SK-N-SH (cell line): ENCODE results near the gene TUBB4A. TPM values are rescaled to one million over a fixed set of nuclear protein-coding genes. Genes with fewer than 3 reads are reported as not detected.

Experiments
- CTCF ChIA-PET: fragments of 300-600, 350-600 bp; formaldehyde crosslinking; extraction: SDS; loops from one replicate; lab custom pipeline; 2021; lab: Yijun Ruan, JAX
- POLR2A ChIA-PET: fragments of 350-600 bp; sonication (Branson Sonifier 250); formaldehyde crosslinking; extraction: SDS; loops from one replicate; lab custom pipeline; 2020; ENCODE audit warnings: antibody characterized with exemption, inconsistent platforms; lab: Yijun Ruan, JAX
- DNase-seq: peaks from one replicate; pipeline ENCODE4 v3.0.0; 2012
- H2AFZ ChIP-seq: fragments of 200-600 bp; sonication (generic); 2 replicates; pipeline ENCODE4 v1.8.1; 2016; ENCODE audit warnings: antibody characterized with exemption, mild to moderate bottlenecking, low read depth
- H3F3A ChIP-seq: fragments of 200-600 bp; sonication (generic); replicated peaks from 2 replicates; pipeline ENCODE3; 2016; ENCODE audit warnings: antibody characterized with exemption, mild to moderate bottlenecking; ENCODE audit not compliant: insufficient read depth
- H3K27ac ChIP-seq, 2 experiments: fragments of 200-500 bp in 1 of 2; fragments of 200-600 bp in 1 of 2; sonication (Bioruptor generic) in 1 of 2; sonication (generic), shearing (Covaris generic) in 1 of 2; 2 replicates each; pipeline versions ENCODE4 v1.5.1 to v1.6.1; 2014 to 2016; ENCODE audit warnings: low read depth in 2 of 2, inconsistent platforms in 1 of 2, low read length in 1 of 2, mild to moderate bottlenecking in 1 of 2, mixed read lengths in 1 of 2
- H3K27me3 ChIP-seq: fragments of 200-600 bp; sonication (generic), shearing (Covaris generic); 2 replicates; pipeline ENCODE4 v1.6.1; 2016; ENCODE audit warnings: mixed run types; ENCODE audit not compliant: insufficient read depth
- H3K36me3 ChIP-seq, 2 experiments: fragments of 200-500 bp in 1 of 2; fragments of 200-600 bp in 1 of 2; sonication (Bioruptor generic) in 1 of 2; sonication (generic) in 1 of 2; replicated peaks in 1 of 2; 2 replicates each; pipeline versions ENCODE3 to v1.5.1; 2014 to 2016; ENCODE audit warnings: low read length in 1 of 2, mild to moderate bottlenecking in 1 of 2; ENCODE audit not compliant: insufficient read depth in 2 of 2, control insufficient read depth in 1 of 2
- H3K4me1 ChIP-seq, 2 experiments: fragments of 200-500 bp in 1 of 2; fragments of 200-600 bp in 1 of 2; sonication (Bioruptor generic) in 1 of 2; sonication (generic), shearing (Covaris generic) in 1 of 2; 2 replicates each; pipeline versions ENCODE4 v1.5.1 to v1.6.1; 2014 to 2016; ENCODE audit warnings: low read depth in 1 of 2, low read length in 1 of 2, mixed run types in 1 of 2; ENCODE audit not compliant: insufficient read depth in 2 of 2, control insufficient read depth in 1 of 2
- H3K4me2 ChIP-seq: fragments of 200-600 bp; sonication (generic), shearing (Covaris generic); 2 replicates; pipeline ENCODE4 v1.6.1; 2017; ENCODE audit warnings: mixed run types
- H3K4me3 ChIP-seq, 2 experiments: fragments of 200-500 bp in 1 of 2; fragments of 200-600 bp in 1 of 2; sonication (Bioruptor generic) in 1 of 2; sonication (generic), shearing (Covaris generic) in 1 of 2; 2 replicates each; pipeline versions ENCODE4 v1.5.1 to v1.8.1; 2014 to 2016; ENCODE audit warnings: low read depth in 2 of 2, inconsistent platforms in 1 of 2, low read length in 1 of 2, mild to moderate bottlenecking in 1 of 2, mixed read lengths in 1 of 2, moderate library complexity in 1 of 2
- H3K79me2 ChIP-seq: fragments of 200-600 bp; sonication (generic); 2 replicates; pipeline ENCODE4 v1.8.1; 2017; ENCODE audit warnings: mild to moderate bottlenecking; ENCODE audit not compliant: insufficient read depth
- H3K9ac ChIP-seq: fragments of 200-600 bp; sonication (generic); 2 replicates; pipeline ENCODE4 v1.6.1; 2017; ENCODE audit warnings: mixed run types
- H3K9me2 ChIP-seq: fragments of 200-600 bp; sonication (generic); 2 replicates; pipeline ENCODE4 v1.6.1; 2017; ENCODE audit warnings: mixed run types
- H3K9me3 ChIP-seq: fragments of 200-600 bp; sonication (generic); 2 replicates; pipeline ENCODE4 v1.6.1; 2017; ENCODE audit warnings: mixed run types, mild to moderate bottlenecking, moderate library complexity
- H4K20me1 ChIP-seq: fragments of 200-600 bp; sonication (generic); 2 replicates; pipeline ENCODE4 v1.6.1; 2017; ENCODE audit warnings: mild to moderate bottlenecking, mixed run types; ENCODE audit not compliant: insufficient read depth
- CHD2 ChIP-seq: fragments of 150-350 bp; IDR thresholded peaks from 2 replicates; pipeline ENCODE4 v1.6.1; 2018; ENCODE audit warnings: low read length; ENCODE audit not compliant: partially characterized antibody
- ELF1 ChIP-seq: IDR thresholded peaks from 2 replicates; pipeline ENCODE4 v1.4.0; 2012
- EP300 ChIP-seq, 2 experiments: IDR thresholded peaks; 2 replicates each; pipeline versions ENCODE4 v1.4.0 to v1.6.1; 2012; ENCODE audit warnings: borderline replicate concordance in 1 of 2, low read depth in 1 of 2, low read length in 1 of 2
- EZH2phosphoT487 ChIP-seq: fragments of 200-600 bp; sonication (generic); IDR thresholded peaks from 2 replicates; pipeline ENCODE4 v1.6.1; 2017; ENCODE audit warnings: low read depth, mixed run types, mild to moderate bottlenecking, antibody characterized with exemption, moderate library complexity, borderline replicate concordance
- FOXJ3 ChIP-seq: sonication (generic); formaldehyde crosslinking; IDR thresholded peaks from 2 replicates; pipeline ENCODE4 v1.5.1; 2020; ENCODE audit warnings: mild to moderate bottlenecking, missing genetic modification reagents
- FOXM1 ChIP-seq: IDR thresholded peaks from 2 replicates; pipeline ENCODE4 v1.4.0; 2012; ENCODE audit warnings: low read depth, mild to moderate bottlenecking
- GABPA ChIP-seq: IDR thresholded peaks from 2 replicates; pipeline ENCODE4 v1.4.0; 2012; ENCODE audit warnings: low read depth, mild to moderate bottlenecking
- JUND ChIP-seq: IDR thresholded peaks from 2 replicates; pipeline ENCODE4 v1.4.0; 2012
- MAX ChIP-seq: IDR thresholded peaks from 2 replicates; pipeline ENCODE4 v1.4.0; 2012; ENCODE audit warnings: low read depth
- MXI1 ChIP-seq: IDR thresholded peaks from 2 replicates; pipeline ENCODE4 v1.6.1; 2012; ENCODE audit warnings: mild to moderate bottlenecking, low read depth, low read length, improper control_type of control experiment
- NFIC ChIP-seq: IDR thresholded peaks from 2 replicates; pipeline ENCODE4 v1.4.0; 2012; ENCODE audit warnings: borderline replicate concordance
- NRF1 ChIP-seq: IDR thresholded peaks from 2 replicates; pipeline ENCODE4 v1.6.1; 2012; ENCODE audit warnings: low read depth, mild to moderate bottlenecking, low read length
- REST ChIP-seq: IDR thresholded peaks from 2 replicates; pipeline ENCODE4 v1.6.1; 2012; ENCODE audit warnings: mild to moderate bottlenecking, low read depth, low read length, moderate library complexity
- RFX5 ChIP-seq: IDR thresholded peaks from 2 replicates; pipeline ENCODE4 v1.6.1; 2012; ENCODE audit warnings: mild to moderate bottlenecking, improper control_type of control experiment, low read length
- SIN3A ChIP-seq: IDR thresholded peaks from 2 replicates; pipeline ENCODE4 v1.6.1; 2012; ENCODE audit warnings: low read depth, mild to moderate bottlenecking, low read length, moderate library complexity, borderline replicate concordance
- SMC3 ChIP-seq: IDR thresholded peaks from 2 replicates; pipeline ENCODE4 v1.6.1; 2012; ENCODE audit warnings: low read depth, low read length, improper control_type of control experiment
- YY1 ChIP-seq: IDR thresholded peaks from 2 replicates; pipeline ENCODE4 v1.4.0; 2012; ENCODE audit warnings: low read depth, mild to moderate bottlenecking
- WGBS: methylation state at CpG from one replicate; pipeline ENCODE4 v1.1.6; 2017; ENCODE audit warnings: low lambda C conversion rate; 5-methylcytosine and 5-hydroxymethylcytosine counted together
- polyA plus RNA-seq, 3 experiments: library from polyadenylated mRNA; depleted of rRNA; stranded (reverse); fragments of >200 nt; gene quantifications; 2 replicates each; pipeline ENCODE4 v1.2.3, GENCODE V29; 2012
- TF ChIP-seq, protein P1 (sequence below): IDR thresholded peaks from 2 replicates; pipeline ENCODE4; 2012
- TF ChIP-seq, protein P2 (sequence below): fragments of 200-600 bp; sonication (generic); IDR thresholded peaks from 2 replicates; pipeline ENCODE4 v1.6.1; 2017; ENCODE audit warnings: antibody characterized with exemption, mild to moderate bottlenecking, moderate library complexity

The TUBB4A gene
- polyA plus RNA-seq, 1 of the 3 experiments (the other 2 are of a cell fraction) = 4.5 TPM

DNA sequence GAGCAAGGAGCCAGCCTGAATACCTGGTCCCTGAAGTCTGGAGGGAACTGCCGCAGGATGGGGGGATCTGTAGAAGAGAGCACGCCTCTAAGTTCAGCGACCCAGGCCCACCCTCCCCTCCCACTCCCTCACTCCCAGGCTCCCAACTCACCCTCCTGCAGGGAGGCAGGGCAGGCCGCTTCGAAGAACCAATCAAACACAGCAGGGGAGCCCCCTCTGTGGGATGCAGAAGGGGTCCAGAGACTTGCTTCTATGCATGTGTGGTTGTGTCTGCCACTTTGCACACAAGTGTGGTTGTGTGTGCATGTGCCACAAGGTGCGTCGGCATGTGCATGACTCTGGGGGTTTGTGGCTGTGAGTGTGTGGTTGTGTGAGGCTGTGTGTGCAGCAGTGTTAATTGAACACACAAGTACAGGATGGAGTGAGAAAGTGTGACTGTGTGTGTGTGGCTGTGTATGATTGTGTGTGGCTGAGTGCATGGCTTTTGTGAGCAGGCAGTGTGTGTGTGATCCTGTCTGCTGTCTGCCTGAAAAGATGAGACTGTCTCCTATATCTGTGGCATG lies 22.2 kb downstream of the TUBB4A start:
- H3K36me3 ChIP-seq = no peaks in the 10 kb centered on the region
- 86% methylated on average over 4 of the region's 7 CpGs for WGBS
- H2AFZ ChIP-seq = no peak overlapping the region
- no peak overlapping the region for H3K4me3 ChIP-seq
- TF ChIP-seq MAX (no peak), FOXM1 (no peak), SIN3A (no peak), JUND (no peak), FOXJ3 (no peak), SMC3 (no peak), YY1 (no peak), NFIC (no peak), NRF1 (no peak), RFX5 (no peak), ELF1 (no peak), CHD2 (no peak), EP300 (IDR thresholded peaks at IDR 0.05; ENCODE audit: borderline replicate concordance in 1 of 2, low read depth in 1 of 2, low read length in 1 of 2) (no peak), EZH2phosphoT487 (no peak), REST (no peak), GABPA (no peak), MXI1 (no peak)
- TF ChIP-seq, protein P1, sequence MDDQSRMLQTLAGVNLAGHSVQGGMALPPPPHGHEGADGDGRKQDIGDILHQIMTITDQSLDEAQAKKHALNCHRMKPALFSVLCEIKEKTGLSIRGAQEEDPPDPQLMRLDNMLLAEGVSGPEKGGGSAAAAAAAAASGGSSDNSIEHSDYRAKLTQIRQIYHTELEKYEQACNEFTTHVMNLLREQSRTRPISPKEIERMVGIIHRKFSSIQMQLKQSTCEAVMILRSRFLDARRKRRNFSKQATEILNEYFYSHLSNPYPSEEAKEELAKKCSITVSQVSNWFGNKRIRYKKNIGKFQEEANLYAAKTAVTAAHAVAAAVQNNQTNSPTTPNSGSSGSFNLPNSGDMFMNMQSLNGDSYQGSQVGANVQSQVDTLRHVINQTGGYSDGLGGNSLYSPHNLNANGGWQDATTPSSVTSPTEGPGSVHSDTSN = no peak
- TF ChIP-seq, protein P2, sequence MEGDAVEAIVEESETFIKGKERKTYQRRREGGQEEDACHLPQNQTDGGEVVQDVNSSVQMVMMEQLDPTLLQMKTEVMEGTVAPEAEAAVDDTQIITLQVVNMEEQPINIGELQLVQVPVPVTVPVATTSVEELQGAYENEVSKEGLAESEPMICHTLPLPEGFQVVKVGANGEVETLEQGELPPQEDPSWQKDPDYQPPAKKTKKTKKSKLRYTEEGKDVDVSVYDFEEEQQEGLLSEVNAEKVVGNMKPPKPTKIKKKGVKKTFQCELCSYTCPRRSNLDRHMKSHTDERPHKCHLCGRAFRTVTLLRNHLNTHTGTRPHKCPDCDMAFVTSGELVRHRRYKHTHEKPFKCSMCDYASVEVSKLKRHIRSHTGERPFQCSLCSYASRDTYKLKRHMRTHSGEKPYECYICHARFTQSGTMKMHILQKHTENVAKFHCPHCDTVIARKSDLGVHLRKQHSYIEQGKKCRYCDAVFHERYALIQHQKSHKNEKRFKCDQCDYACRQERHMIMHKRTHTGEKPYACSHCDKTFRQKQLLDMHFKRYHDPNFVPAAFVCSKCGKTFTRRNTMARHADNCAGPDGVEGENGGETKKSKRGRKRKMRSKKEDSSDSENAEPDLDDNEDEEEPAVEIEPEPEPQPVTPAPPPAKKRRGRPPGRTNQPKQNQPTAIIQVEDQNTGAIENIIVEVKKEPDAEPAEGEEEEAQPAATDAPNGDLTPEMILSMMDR = no peak
- TF ChIP-seq, all 33 proteins: peak for 0
- no peak for DNase-seq
- Histone ChIP-seq H4K20me1 (no peaks in the 10 kb centered on the region), H3K9ac (no peak overlapping the region), H3K9me2 (no peaks in the 10 kb centered on the region), H3K4me2 (no peak overlapping the region), H3K27me3 (peaks cover 11% of the 10 kb centered on the region), H3K4me1 (peaks cover 0 to 14% of the 10 kb centered on the region in 2 experiments; a peak in 1 of 4 replicates), H3K79me2 (no peaks in the 10 kb centered on the region), H3K9me3 (no peaks in the 10 kb centered on the region), H3F3A (no peaks in the 10 kb centered on the region), H3K27ac (no peak overlapping the region)
- ChIA-PET POLR2A (no interaction called here), CTCF (no interaction called here)
